GM19351 (cell line): ENCODE data around the gene MROH7.

ENCODE experiments used
- ATAC-seq: cut with Tn5 transposase; IDR thresholded peaks from one replicate; pipeline ENCODE4 v1.9.1; 2021; ENCODE audit warnings: mild to moderate bottlenecking, moderate library complexity; ENCODE audit not compliant: unreplicated experiment

Gene MROH7

DNA sequence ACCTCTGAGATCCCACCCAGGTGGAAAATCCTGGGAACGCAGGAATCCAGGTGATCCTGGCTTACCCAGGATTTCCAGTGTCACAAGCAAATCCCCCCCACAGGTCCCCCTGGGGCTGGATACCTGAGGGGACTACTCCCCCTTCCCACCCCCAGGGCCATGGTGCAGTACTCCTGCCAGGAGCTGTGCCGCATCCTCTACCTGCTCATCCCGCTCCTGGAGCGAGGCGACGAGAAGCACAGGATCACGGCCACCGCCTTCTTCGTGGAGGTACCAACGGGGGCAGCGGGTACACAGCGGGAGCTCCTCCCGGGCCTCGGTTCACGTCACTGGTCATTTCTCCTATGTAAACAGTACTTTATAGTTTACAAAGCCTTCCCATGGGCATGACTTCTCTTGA is 53.6 kb downstream of the MROH7 start:
- ATAC-seq = no peak

- no peak for ATAC-seq
These were observed 54.2 kb downstream of the MROH7 start for GRCh38 chr1:54695764-54696163.

- ATAC-seq = no peak
These were observed 54.7 kb downstream of the MROH7 start for GRCh38 chr1:54696262-54696661.

- no peak for ATAC-seq
These were observed 56.3 kb downstream of the MROH7 start for GRCh38 chr1:54697896-54698295.

GRCh38 chr1:54698346-54698745 is 56.8 kb downstream of the MROH7 start:
- ATAC-seq = no peak

- no peak for ATAC-seq
These were observed 58.4 kb downstream of the MROH7 start for GRCh38 chr1:54699936-54700525.

DNA sequence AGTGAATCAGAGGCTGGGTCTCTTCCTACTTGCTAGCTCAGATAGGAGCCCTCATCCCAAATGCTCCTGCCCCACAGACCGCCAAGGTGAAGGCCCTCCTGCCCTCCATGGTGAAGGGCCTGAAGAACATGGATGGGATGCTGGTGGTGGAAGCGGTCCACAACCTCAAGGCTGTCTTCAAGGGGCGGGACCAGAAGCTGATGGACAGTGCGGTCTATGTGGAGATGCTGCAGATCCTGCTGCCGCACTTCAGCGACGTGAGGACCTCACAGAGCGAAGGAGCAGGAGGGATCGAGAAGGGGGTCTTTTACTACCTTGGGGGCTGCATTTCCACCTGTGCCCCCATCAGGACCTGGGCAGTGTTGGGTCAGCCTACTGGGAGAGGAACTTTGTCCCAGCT is 59.5 kb downstream of the MROH7 start:
- no peak for ATAC-seq

DNA sequence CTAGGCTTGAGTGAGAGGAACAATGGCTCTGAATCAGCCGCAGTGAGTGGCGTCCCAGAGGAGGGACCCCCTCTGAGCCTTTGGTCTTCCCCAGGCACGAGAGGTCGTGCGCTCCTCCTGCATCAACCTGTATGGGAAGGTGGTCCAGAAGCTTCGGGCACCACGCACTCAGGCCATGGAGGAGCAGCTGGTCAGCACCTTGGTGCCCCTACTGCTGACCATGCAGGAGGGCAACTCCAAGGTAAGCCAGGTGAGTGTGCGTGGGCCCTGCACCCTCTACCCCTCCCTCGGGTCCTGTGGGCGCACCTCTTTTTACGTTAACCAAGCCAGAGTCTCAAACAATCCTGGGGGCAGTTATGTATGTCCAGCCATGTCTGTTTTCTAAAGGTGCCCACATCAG is 60.4 kb downstream of the MROH7 start:
- no peak for ATAC-seq

DNA sequence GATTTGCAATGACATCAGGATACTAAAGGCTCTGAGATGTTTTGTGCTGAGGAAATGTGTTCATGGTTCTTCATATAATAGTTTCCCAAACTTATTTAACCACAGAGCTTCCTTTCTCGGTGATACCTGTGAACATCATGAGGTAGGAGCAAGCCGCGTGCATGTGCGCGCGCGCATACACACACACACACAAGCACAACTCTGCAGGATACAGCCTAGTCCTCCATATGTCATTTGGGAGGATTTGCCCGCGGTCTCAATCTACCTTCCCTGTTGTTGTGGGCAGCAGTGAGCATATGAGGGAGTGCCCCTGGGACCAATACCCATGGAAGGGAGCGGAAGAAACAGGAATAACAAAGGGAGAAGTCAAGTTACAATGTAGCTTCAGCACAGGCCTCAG is 61.9 kb downstream of the MROH7 start:
- ATAC-seq = no peak

- no peak for ATAC-seq
These were observed 63.6 kb downstream of the MROH7 start for GRCh38 chr1:54705153-54705552.

DNA sequence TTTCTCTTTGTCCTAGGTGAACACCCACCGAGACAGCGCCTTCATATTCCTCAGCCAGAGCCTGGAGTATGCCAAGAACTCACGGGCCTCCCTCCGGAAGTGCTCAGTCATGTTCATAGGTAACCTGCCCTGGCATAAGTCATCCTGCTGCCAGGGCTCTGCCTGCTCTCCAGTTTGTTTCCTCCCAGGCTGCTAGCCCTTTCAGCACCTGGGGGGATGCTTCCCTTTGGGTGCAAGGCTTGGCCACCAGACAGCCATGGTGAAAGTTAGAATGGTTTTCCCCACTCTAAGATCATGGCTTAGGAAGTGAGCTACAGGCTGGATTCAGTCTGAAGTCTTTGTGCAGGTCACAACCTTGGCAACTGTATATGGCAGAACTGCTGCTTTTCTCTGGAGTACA is 64.8 kb downstream of the MROH7 start:
- no peak for ATAC-seq

GRCh38 chr1:54708385-54708784 is 66.8 kb downstream of the MROH7 start:
- ATAC-seq = no peak

GRCh38 chr1:54709547-54710292 is 68.1 kb downstream of the MROH7 start:
- no peak for ATAC-seq

- ATAC-seq = no peak
These were observed 68.8 kb downstream of the MROH7 start for GRCh38 chr1:54710434-54710833.

DNA sequence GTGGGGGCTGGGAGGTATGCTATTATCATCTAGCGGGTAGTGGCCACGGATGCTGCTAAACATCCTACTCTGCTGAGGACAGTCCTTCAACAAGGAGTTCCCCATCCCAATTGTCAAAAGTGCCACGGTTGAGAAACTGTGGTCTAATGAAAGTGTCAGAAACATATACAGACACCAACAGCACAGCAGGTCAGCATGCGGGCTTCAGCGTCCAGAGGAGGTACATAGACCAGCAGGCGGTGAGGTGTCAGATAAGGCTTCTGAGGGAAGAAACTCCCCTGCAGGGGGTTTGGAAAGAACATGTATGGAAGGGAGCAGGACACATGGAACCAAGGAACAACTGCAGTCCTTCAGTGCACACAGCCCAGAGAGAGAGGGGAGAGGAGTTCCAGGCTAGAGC is 69.3 kb downstream of the MROH7 start:
- no peak for ATAC-seq

DNA sequence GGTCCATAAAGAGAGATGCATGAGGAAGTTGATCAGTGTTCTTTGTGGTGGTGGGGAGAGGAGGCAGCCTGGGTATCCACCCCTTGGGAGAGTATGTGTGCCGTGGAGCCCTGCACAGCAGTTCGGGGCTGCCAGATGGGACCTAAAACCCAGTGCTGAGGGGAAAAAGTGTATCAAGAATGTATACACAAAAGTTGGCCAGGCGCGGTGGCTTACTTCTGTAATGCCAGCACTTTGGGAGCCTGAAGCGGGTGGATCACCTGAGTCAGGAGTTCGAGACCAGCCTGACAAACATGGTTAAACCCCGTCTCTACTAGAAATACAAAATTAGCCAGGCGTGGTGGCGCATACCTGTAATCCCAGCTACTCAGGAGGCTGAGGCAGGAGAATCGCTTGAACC is 70.0 kb downstream of the MROH7 start:
- no peak for ATAC-seq

DNA sequence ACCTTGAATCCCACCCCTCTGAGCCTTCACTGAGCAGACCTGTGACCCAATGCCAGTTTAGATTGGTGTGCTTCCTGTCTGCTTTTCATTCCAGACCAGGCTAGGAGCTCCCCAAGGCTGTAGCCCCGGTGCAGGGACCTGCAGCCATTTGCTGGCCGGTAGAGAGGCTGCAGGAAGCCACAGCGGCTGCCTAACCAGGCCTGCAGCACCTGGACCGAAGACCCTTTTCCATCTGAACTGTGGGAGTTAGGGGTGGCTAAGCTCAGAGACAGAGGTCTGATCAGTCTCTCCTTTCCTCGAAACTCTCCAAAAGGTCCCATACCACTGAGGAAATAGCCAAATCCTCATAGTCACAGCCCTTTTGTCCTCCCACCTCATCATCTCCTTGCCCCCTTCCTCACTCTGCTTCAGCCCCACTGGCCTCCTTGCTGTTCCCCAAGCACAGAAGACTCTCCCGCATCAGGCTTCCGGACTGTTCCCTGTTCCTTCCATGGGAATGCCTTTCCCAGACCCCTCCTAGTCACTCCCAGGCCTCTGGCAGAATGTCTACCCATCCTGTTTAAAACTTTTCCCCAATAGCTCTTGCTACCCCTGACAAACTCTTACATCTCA is 73.4 kb downstream of the MROH7 start:
- no peak for ATAC-seq

- peak; percentile 98 for ATAC-seq
These were observed 74.1 kb downstream of the MROH7 start, which contains the start of gene TTC4 for GRCh38 chr1:54715493-54716298. Gene TTC4, plus strand, starts transcription at chr1:54715861. Its CDS starts 48 bp downstream, at chr1:54715909.

GRCh38 chr1:54716299-54717047 is 74.9 kb downstream of the MROH7 start:
- ATAC-seq = no peak

GRCh38 chr1:54721719-54722118 is 80.1 kb downstream of the MROH7 start:
- ATAC-seq = no peak

- ATAC-seq = no peak
These were observed 82.4 kb downstream of the MROH7 start for GRCh38 chr1:54723985-54724384.
